Memory B cell (primary cell): ENCODE data around the gene RAB15.

ENCODE experiments used
- ATAC-seq: fragments of 150-1000 bp; cut with Tn5 transposase; 2 replicates; pipeline ENCODE4 v1.10.0; 2021; ENCODE audit warnings: low read depth, mild to moderate bottlenecking, moderate library complexity
- DNase-seq, 2 donors: peaks; one replicate each; pipeline ENCODE4 v3.0.0; 2022; ENCODE audit warnings: low spot score in 2 of 2
- H3K27ac Mint-ChIP-seq: one replicate; pipeline ENCODE4 v1.8.0; 2022; ENCODE audit warnings: mild to moderate bottlenecking, moderate library complexity, mixed read lengths
- H3K27me3 Mint-ChIP-seq: one replicate; pipeline ENCODE4 v1.8.0; 2022; ENCODE audit warnings: mixed read lengths
- H3K36me3 Mint-ChIP-seq: one replicate; pipeline ENCODE4 v1.8.0; 2022; ENCODE audit warnings: mild to moderate bottlenecking, mixed read lengths
- H3K4me1 Mint-ChIP-seq: one replicate; pipeline ENCODE4 v1.8.0; 2022; ENCODE audit warnings: mixed read lengths
- H3K4me3 Mint-ChIP-seq: one replicate; pipeline ENCODE4 v1.8.0; 2022; ENCODE audit warnings: mild to moderate bottlenecking, moderate library complexity, mixed read lengths
- H3K9me3 Mint-ChIP-seq: one replicate; pipeline ENCODE4 v1.8.0; 2022; ENCODE audit warnings: mixed read lengths

The RAB15 gene

GRCh38 chr14:64944041-64944440, 28.1 kb downstream of the RAB15 start:
- Mint-ChIP-seq H3K27ac (no peak overlapping the region), H3K4me3 (no peak overlapping the region), H3K4me1 (peaks cover 17% of the 10 kb centered on the region), H3K27me3 (no peaks in the 10 kb centered on the region), H3K36me3 (peaks cover 22% of the 10 kb centered on the region), H3K9me3 (no peaks in the 10 kb centered on the region)
- DNase-seq (no peak), ATAC-seq (no peak)

- Mint-ChIP-seq H3K4me3 (no peak overlapping the region), H3K9me3 (no peaks in the 10 kb centered on the region), H3K27ac (no peak overlapping the region), H3K27me3 (no peaks in the 10 kb centered on the region), H3K4me1 (peaks cover 17% of the 10 kb centered on the region), H3K36me3 (peaks cover 19% of the 10 kb centered on the region)
- no peak for ATAC-seq
- no peak for DNase-seq
These were observed 28.6 kb downstream of the RAB15 start for GRCh38 chr14:64943556-64943955.

- Mint-ChIP-seq H3K9me3 (no peaks in the 10 kb centered on the region), H3K27ac (no peak within 1 kb of the TSS), H3K4me1 (peaks cover 17% of the 10 kb centered on the region)
These were observed 29.5 kb downstream of the RAB15 start, which contains the start of gene GPX2 for GRCh38 chr14:64942531-64943111. TSS of gene GPX2 (minus strand) at chr14:64942745. CDS start at chr14:64942726, 19 bp downstream.

GRCh38 chr14:64940336-64940910, 31.7 kb downstream of the RAB15 start:
- H3K4me3 Mint-ChIP-seq = no peak overlapping the region
- no peak overlapping the region for H3K27ac Mint-ChIP-seq
- no peak for ATAC-seq
- H3K36me3 Mint-ChIP-seq = peaks cover 20% of the 10 kb centered on the region
- no peaks in the 10 kb centered on the region for H3K27me3 Mint-ChIP-seq
- no peak for DNase-seq
- no peaks in the 10 kb centered on the region for H3K9me3 Mint-ChIP-seq
- H3K4me1 Mint-ChIP-seq = peaks cover 19% of the 10 kb centered on the region

More at GRCh38 chr14:64942531-64943111, 29.5 kb downstream of the RAB15 start, which contains the start of gene GPX2:
- DNase-seq (no peak), ATAC-seq (no peak)
- Mint-ChIP-seq H3K36me3 (peaks cover 18% of the 10 kb centered on the region), H3K4me3 (no peak within 1 kb of the TSS), H3K27me3 (no peaks in the 10 kb centered on the region)

GRCh38 chr14:64939817-64940190, 32.3 kb downstream of the RAB15 start:
- no peak for ATAC-seq
- Mint-ChIP-seq H3K4me3 (no peak overlapping the region), H3K36me3 (peaks cover 22% of the 10 kb centered on the region)

GRCh38 chr14:64938972-64939816, 32.9 kb downstream of the RAB15 start:
- H3K27me3 Mint-ChIP-seq = no peaks in the 10 kb centered on the region
- H3K36me3 Mint-ChIP-seq = peaks cover 27% of the 10 kb centered on the region
- H3K27ac Mint-ChIP-seq = no peak overlapping the region
- DNase-seq (no peak), ATAC-seq (no peak)
- H3K4me1 Mint-ChIP-seq = peaks cover 18% of the 10 kb centered on the region
- H3K9me3 Mint-ChIP-seq = no peaks in the 10 kb centered on the region
- no peak overlapping the region for H3K4me3 Mint-ChIP-seq

More at GRCh38 chr14:64939817-64940190, 32.3 kb downstream of the RAB15 start:
- Mint-ChIP-seq H3K27me3 (no peaks in the 10 kb centered on the region), H3K4me1 (peaks cover 20% of the 10 kb centered on the region), H3K27ac (no peak overlapping the region), H3K9me3 (no peaks in the 10 kb centered on the region)
- DNase-seq = no peak

- H3K27ac Mint-ChIP-seq = peak overlapping the region; percentile 53
- DNase-seq (no peak), ATAC-seq (no peak)
- peaks cover 7% of the 10 kb centered on the region for H3K4me1 Mint-ChIP-seq
- H3K27me3 Mint-ChIP-seq = no peaks in the 10 kb centered on the region
- no peak overlapping the region for H3K4me3 Mint-ChIP-seq
- peaks cover 35% of the 10 kb centered on the region for H3K36me3 Mint-ChIP-seq
- no peaks in the 10 kb centered on the region for H3K9me3 Mint-ChIP-seq
These were observed 34.3 kb downstream of the RAB15 start for GRCh38 chr14:64937821-64938193.

GRCh38 chr14:64937171-64937820, 34.8 kb downstream of the RAB15 start:
- Mint-ChIP-seq H3K4me3 (no peak overlapping the region), H3K27ac (peak overlapping the region; percentile 53), H3K27me3 (no peaks in the 10 kb centered on the region), H3K9me3 (no peaks in the 10 kb centered on the region), H3K4me1 (peaks cover 3% of the 10 kb centered on the region), H3K36me3 (peaks cover 35% of the 10 kb centered on the region)
- ATAC-seq (no peak), DNase-seq (no peak)

GRCh38 chr14:64935508-64935907, 36.6 kb downstream of the RAB15 start:
- H3K9me3 Mint-ChIP-seq = no peaks in the 10 kb centered on the region
- ATAC-seq (no peak), DNase-seq (no peak)
- no peak overlapping the region for H3K4me3 Mint-ChIP-seq
- H3K36me3 Mint-ChIP-seq = peaks cover 34% of the 10 kb centered on the region
- no peak overlapping the region for H3K27ac Mint-ChIP-seq
- H3K4me1 Mint-ChIP-seq = peaks cover 3% of the 10 kb centered on the region
- H3K27me3 Mint-ChIP-seq = no peaks in the 10 kb centered on the region

- Mint-ChIP-seq H3K4me3 (no peak overlapping the region), H3K27ac (no peak overlapping the region), H3K27me3 (no peaks in the 10 kb centered on the region), H3K9me3 (no peaks in the 10 kb centered on the region), H3K4me1 (peaks cover 3% of the 10 kb centered on the region), H3K36me3 (peaks cover 32% of the 10 kb centered on the region)
- no peak for ATAC-seq
- no peak for DNase-seq
These were observed 37.7 kb downstream of the RAB15 start for GRCh38 chr14:64934338-64934929.

- peaks cover 3% of the 10 kb centered on the region for H3K4me1 Mint-ChIP-seq
- H3K27me3 Mint-ChIP-seq = no peaks in the 10 kb centered on the region
- peaks cover 24% of the 10 kb centered on the region for H3K36me3 Mint-ChIP-seq
- DNase-seq (no peak), ATAC-seq (no peak)
- H3K4me3 Mint-ChIP-seq = no peak overlapping the region
- H3K9me3 Mint-ChIP-seq = no peaks in the 10 kb centered on the region
- H3K27ac Mint-ChIP-seq = no peak overlapping the region
These were observed 39.9 kb downstream of the RAB15 start for GRCh38 chr14:64932231-64932630.

GRCh38 chr14:64931123-64931522, 41.0 kb downstream of the RAB15 start:
- no peak for DNase-seq
- Mint-ChIP-seq H3K27me3 (no peaks in the 10 kb centered on the region), H3K9me3 (no peaks in the 10 kb centered on the region), H3K36me3 (peaks cover 26% of the 10 kb centered on the region), H3K4me1 (peaks cover 3% of the 10 kb centered on the region), H3K4me3 (no peak overlapping the region), H3K27ac (no peak overlapping the region)
- no peak for ATAC-seq

- Mint-ChIP-seq H3K27me3 (no peaks in the 10 kb centered on the region), H3K27ac (peak overlapping the region; percentile 75)
These were observed 41.9 kb downstream of the RAB15 start for GRCh38 chr14:64930085-64930843.

More at GRCh38 chr14:64930085-64930843, 41.9 kb downstream of the RAB15 start:
- Mint-ChIP-seq H3K36me3 (peaks cover 30% of the 10 kb centered on the region), H3K9me3 (no peaks in the 10 kb centered on the region), H3K4me1 (no peaks in the 10 kb centered on the region), H3K4me3 (no peak overlapping the region)
- no peak for ATAC-seq
- DNase-seq = no peak
